Peyer's patch (tissue), 4 donors: Measurements from ENCODE around the gene STXBP5L. TPM values are rescaled to one million over a fixed set of nuclear protein-coding genes. Genes with fewer than 3 reads are reported as not detected.
"Not testable (repeated sequence)": the region's sequence is repeated elsewhere in the genome, so short reads cannot be mapped to it uniquely, and the experiment has no call there.

Experiments
- DNase-seq, 3 donors: peaks; one replicate each; pipeline ENCODE4 v3.0.0-alpha.2; 2017 to 2019
- H3K27ac ChIP-seq, 4 donors: fragments of 200-600 bp; sonication (generic); one replicate each; pipeline ENCODE4 v1.5.1; 2016 to 2019
- H3K27me3 ChIP-seq, 2 donors: fragments of 200-600 bp; sonication (generic); one replicate each; pipeline ENCODE4 v1.5.1; 2019
- H3K36me3 ChIP-seq, 3 donors: fragments of 200-600 bp; sonication (generic); one replicate each; pipeline ENCODE4 v1.5.1; 2016 to 2019
- H3K4me1 ChIP-seq, 4 donors: fragments of 200-600 bp; sonication (generic); one replicate each; pipeline ENCODE4 v1.5.1; 2016 to 2019
- H3K4me3 ChIP-seq, 4 donors: fragments of 200-600 bp; sonication (generic); 1 replicate in 3 of 4; 2 replicates in 1 of 4; pipeline ENCODE4 v1.5.1; 2016 to 2019; ENCODE audit warnings: mild to moderate bottlenecking in 1 of 4
- H3K9me3 ChIP-seq, 4 donors: fragments of 200-600 bp; sonication (generic); one replicate each; pipeline ENCODE4 v1.5.1; 2016 to 2019; ENCODE audit warnings: mild to moderate bottlenecking in 1 of 4
- CTCF ChIP-seq, 6 experiments: fragments of 450-650 bp in 4 of 6; fragments of 200-600 bp in 2 of 6; sonication (generic) in 1 of 6; IDR thresholded peaks; one replicate each; pipeline ENCODE4 v1.5.1; 2017 to 2019; ENCODE audit warnings: antibody characterized with exemption in 6 of 6, mild to moderate bottlenecking in 3 of 6, moderate library complexity in 1 of 6
- POLR2A ChIP-seq, 2 donors: fragments of 450-650 bp; IDR thresholded peaks; one replicate each; pipeline ENCODE4 v1.5.1; 2017; ENCODE audit warnings: antibody characterized with exemption in 2 of 2, mild to moderate bottlenecking in 2 of 2, moderate library complexity in 2 of 2
- total RNA-seq, 4 donors: library from RNA; depleted of rRNA; stranded (reverse); fragments of >200 nt; gene quantifications; one replicate each; pipeline ENCODE4 v1.1.0, GENCODE V29; 2016

STXBP5L gene
- total RNA-seq, 4 donors from 2014 or later = under 0.01 to 1.1 (median 0.22) TPM

- Histone ChIP-seq H3K27ac (no peak overlapping the region), H3K4me1 (no peaks in the 10 kb centered on the region), H3K4me3 (no peak overlapping the region), H3K27me3 (no peaks in the 10 kb centered on the region), H3K36me3 (no peaks in the 10 kb centered on the region), H3K9me3 (no peaks in the 10 kb centered on the region)
- TF ChIP-seq POLR2A (IDR thresholded peaks at IDR 0.05) (no peak), CTCF (IDR thresholded peaks at IDR 0.05) (no peak)
- no peak for DNase-seq
Measured at GRCh38 chr3:121202573-121202972, 294.6 kb downstream of the STXBP5L start.

- no peak overlapping the region for H3K4me3 ChIP-seq
- H3K36me3 ChIP-seq = no peaks in the 10 kb centered on the region
- no peaks in the 10 kb centered on the region for H3K27me3 ChIP-seq
- TF ChIP-seq POLR2A (IDR thresholded peaks at IDR 0.05) (no peak), CTCF (IDR thresholded peaks at IDR 0.05) (no peak)
- no peaks in the 10 kb centered on the region for H3K4me1 ChIP-seq
- no peak overlapping the region for H3K27ac ChIP-seq
- H3K9me3 ChIP-seq = no peaks in the 10 kb centered on the region
- no peak for DNase-seq
Measured at GRCh38 chr3:121223116-121223515, 315.1 kb downstream of the STXBP5L start.

- Histone ChIP-seq H3K4me1 (no peaks in the 10 kb centered on the region), H3K27ac (no peak overlapping the region), H3K4me3 (no peak overlapping the region), H3K36me3 (no peaks in the 10 kb centered on the region), H3K9me3 (no peaks in the 10 kb centered on the region), H3K27me3 (no peaks in the 10 kb centered on the region)
- no peak for TF ChIP-seq CTCF (IDR thresholded peaks at IDR 0.05)
- TF ChIP-seq POLR2A (IDR thresholded peaks at IDR 0.05) = no peak
- no peak for DNase-seq
Measured at GRCh38 chr3:121228971-121229370, 321.0 kb downstream of the STXBP5L start.

- DNase-seq, H3K9me3 ChIP-seq, H3K27ac ChIP-seq, H3K36me3 ChIP-seq, H3K4me1 ChIP-seq, H3K4me3 ChIP-seq, H3K27me3 ChIP-seq: not testable (repeated sequence)
Measured at GRCh38 chr3:121230194-121230593, 322.2 kb downstream of the STXBP5L start.

- H3K4me3 ChIP-seq = no peak overlapping the region
Measured at GRCh38 chr3:121231872-121232271, 323.9 kb downstream of the STXBP5L start.

More at GRCh38 chr3:121231872-121232271, 323.9 kb downstream of the STXBP5L start:
- TF ChIP-seq CTCF (IDR thresholded peaks at IDR 0.05) (no peak), POLR2A (IDR thresholded peaks at IDR 0.05) (no peak)
- no peaks in the 10 kb centered on the region for H3K4me1 ChIP-seq
- no peaks in the 10 kb centered on the region for H3K27me3 ChIP-seq
- no peak overlapping the region for H3K27ac ChIP-seq
- no peaks in the 10 kb centered on the region for H3K9me3 ChIP-seq
- H3K36me3 ChIP-seq = no peaks in the 10 kb centered on the region
- no peak for DNase-seq
